Transverse colon (tissue), 3 donors: ENCODE results near the gene PSMC2.

Experiments
- CTCF ChIP-seq, 5 experiments: fragments of 200-600 bp in 3 of 5; fragments of 450-650 bp in 2 of 5; sonication (generic) in 3 of 5; IDR thresholded peaks; 1 replicate in 2 of 5; 2 replicates in 3 of 5; pipeline ENCODE4 v1.5.1; 2016 to 2017; ENCODE audit warnings: antibody characterized with exemption in 5 of 5, inconsistent platforms in 3 of 5, mild to moderate bottlenecking in 2 of 5, moderate library complexity in 1 of 5
- EP300 ChIP-seq: sonication (generic); formaldehyde crosslinking; IDR thresholded peaks from one replicate; pipeline ENCODE4 v1.6.1; 2017; ENCODE audit warnings: antibody characterized with exemption, low read depth

- TF ChIP-seq CTCF (IDR thresholded peaks at IDR 0.05) (no peak), EP300 (no peak)
Measured at GRCh38 chr7:103325744-103326143, 21.7 kb upstream of the PSMC2 start.
